ENCODE data around the gene CEND1.

- TF ChIP-seq CTCF (IDR thresholded peaks at IDR 0.05) (no peak), EP300 (IDR thresholded peaks at IDR 0.05) (no peak), POLR2A (IDR thresholded peaks at IDR 0.05) (no peak)
These were observed 1.1 kb upstream of the CEND1 start for GRCh38 chr11:790721-791564.
